Measurements from ENCODE around the gene TIMP2.

The TIMP2 gene

DNA sequence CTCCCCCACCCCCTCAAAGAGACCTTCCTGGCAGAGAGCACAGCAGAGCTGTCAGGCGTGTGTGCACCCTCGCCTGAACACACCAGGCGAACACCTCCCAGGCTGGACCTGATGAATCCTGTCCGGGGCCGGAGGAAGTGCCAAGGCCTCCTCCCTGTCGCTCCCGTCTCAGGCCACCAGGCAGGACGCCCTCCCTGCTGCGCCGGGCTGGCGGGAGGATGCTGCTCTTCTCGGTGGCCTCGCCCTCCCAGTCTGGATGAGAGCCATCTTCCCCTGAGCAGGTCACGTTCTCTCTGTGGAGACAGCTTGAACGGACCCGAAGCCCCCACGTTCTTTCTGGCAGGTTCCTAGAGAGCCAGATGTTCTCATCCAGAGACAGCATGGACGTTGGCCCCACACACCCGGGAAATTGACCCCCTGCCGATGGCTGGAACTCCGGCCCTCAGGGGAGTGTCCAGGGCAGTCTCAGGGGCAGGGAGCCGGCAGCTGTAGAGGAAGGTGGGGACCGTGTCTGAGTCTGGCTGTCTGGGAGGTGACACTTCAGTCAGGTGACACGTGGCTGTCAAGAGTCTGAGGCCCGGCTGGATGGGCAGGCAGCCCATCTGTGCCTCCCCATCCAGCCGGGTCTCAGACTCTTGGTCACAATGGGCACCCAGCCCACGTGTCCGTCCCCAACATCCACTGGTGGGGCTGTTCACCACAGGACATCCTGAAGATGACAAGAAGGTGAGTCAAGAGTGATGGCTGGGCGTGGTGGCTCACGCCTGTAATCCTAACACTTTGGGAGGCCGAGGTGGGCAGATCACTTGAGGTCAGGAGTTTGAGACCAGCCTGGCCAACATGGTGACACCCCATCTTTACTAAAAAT, 5.0 kb upstream of the TIMP2 start:
- H3K27ac ChIP-seq (ENCODE audit: low read depth, low read length) = no peak overlapping the region
- no peak overlapping the region for H3K4me3 ChIP-seq (ENCODE audit: low read length)
- no peaks in the 10 kb centered on the region for H4K20me1 ChIP-seq (ENCODE audit: control insufficient read depth, insufficient read depth, low read depth, low read length)
- no peaks in the 10 kb centered on the region for H3K36me3 ChIP-seq (ENCODE audit: control insufficient read depth, low read length)
- H3K27me3 ChIP-seq (ENCODE audit: control insufficient read depth, low read length) = peaks cover 23% of the 10 kb centered on the region
- H3K79me2 ChIP-seq (ENCODE audit: control insufficient read depth, low read length) = no peaks in the 10 kb centered on the region
- TF ChIP-seq EZH2phosphoT487 (IDR thresholded peaks at IDR 0.05; ENCODE audit: borderline replicate concordance, low read length) = no peak
- TF ChIP-seq, protein P1, sequence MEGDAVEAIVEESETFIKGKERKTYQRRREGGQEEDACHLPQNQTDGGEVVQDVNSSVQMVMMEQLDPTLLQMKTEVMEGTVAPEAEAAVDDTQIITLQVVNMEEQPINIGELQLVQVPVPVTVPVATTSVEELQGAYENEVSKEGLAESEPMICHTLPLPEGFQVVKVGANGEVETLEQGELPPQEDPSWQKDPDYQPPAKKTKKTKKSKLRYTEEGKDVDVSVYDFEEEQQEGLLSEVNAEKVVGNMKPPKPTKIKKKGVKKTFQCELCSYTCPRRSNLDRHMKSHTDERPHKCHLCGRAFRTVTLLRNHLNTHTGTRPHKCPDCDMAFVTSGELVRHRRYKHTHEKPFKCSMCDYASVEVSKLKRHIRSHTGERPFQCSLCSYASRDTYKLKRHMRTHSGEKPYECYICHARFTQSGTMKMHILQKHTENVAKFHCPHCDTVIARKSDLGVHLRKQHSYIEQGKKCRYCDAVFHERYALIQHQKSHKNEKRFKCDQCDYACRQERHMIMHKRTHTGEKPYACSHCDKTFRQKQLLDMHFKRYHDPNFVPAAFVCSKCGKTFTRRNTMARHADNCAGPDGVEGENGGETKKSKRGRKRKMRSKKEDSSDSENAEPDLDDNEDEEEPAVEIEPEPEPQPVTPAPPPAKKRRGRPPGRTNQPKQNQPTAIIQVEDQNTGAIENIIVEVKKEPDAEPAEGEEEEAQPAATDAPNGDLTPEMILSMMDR (IDR thresholded peaks at IDR 0.05; ENCODE audit: low read depth, low read length, poor library complexity, severe bottlenecking) = no peak
- H3K9me3 ChIP-seq (ENCODE audit: control insufficient read depth, insufficient read depth, low read length) = no peaks in the 10 kb centered on the region
- H3K4me2 ChIP-seq (ENCODE audit: low read length) = no peak overlapping the region
- H3F3A ChIP-seq (ENCODE audit: control insufficient read depth, insufficient read depth) = no peaks in the 10 kb centered on the region
- no peaks in the 10 kb centered on the region for H3K4me1 ChIP-seq (ENCODE audit: control insufficient read depth, low read length)
- H3K9me2 ChIP-seq (replicated peaks; ENCODE audit: control insufficient read depth, low read length) = no peaks in the 10 kb centered on the region

- no peaks in the 10 kb centered on the region for H3K79me2 ChIP-seq (ENCODE audit: control insufficient read depth, low read length)
- H3K27me3 ChIP-seq (ENCODE audit: control insufficient read depth, low read length) = peaks cover 16% of the 10 kb centered on the region
- H3K9me2 ChIP-seq (replicated peaks; ENCODE audit: control insufficient read depth, low read length) = no peaks in the 10 kb centered on the region
- H3K4me2 ChIP-seq (ENCODE audit: low read length) = no peak overlapping the region
- no peak for TF ChIP-seq EZH2phosphoT487 (IDR thresholded peaks at IDR 0.05; ENCODE audit: borderline replicate concordance, low read length)
- TF ChIP-seq, protein P1 (IDR thresholded peaks at IDR 0.05; ENCODE audit: low read depth, low read length, poor library complexity, severe bottlenecking) = no peak
- H3K27ac ChIP-seq (ENCODE audit: low read depth, low read length) = no peak overlapping the region
- H3K36me3 ChIP-seq (ENCODE audit: control insufficient read depth, low read length) = no peaks in the 10 kb centered on the region
- H3K9me3 ChIP-seq (ENCODE audit: control insufficient read depth, insufficient read depth, low read length) = no peaks in the 10 kb centered on the region
- no peaks in the 10 kb centered on the region for H3F3A ChIP-seq (ENCODE audit: control insufficient read depth, insufficient read depth)
- H3K4me1 ChIP-seq (ENCODE audit: control insufficient read depth, low read length) = peaks cover 5% of the 10 kb centered on the region; the same call in 1 of the 2 replicates
- no peak overlapping the region for H3K4me3 ChIP-seq (ENCODE audit: low read length)
- H4K20me1 ChIP-seq (ENCODE audit: control insufficient read depth, insufficient read depth, low read depth, low read length) = no peaks in the 10 kb centered on the region
Observed at GRCh38 chr17:78925662-78926555, 722 bp upstream of the TIMP2 start.

DNA sequence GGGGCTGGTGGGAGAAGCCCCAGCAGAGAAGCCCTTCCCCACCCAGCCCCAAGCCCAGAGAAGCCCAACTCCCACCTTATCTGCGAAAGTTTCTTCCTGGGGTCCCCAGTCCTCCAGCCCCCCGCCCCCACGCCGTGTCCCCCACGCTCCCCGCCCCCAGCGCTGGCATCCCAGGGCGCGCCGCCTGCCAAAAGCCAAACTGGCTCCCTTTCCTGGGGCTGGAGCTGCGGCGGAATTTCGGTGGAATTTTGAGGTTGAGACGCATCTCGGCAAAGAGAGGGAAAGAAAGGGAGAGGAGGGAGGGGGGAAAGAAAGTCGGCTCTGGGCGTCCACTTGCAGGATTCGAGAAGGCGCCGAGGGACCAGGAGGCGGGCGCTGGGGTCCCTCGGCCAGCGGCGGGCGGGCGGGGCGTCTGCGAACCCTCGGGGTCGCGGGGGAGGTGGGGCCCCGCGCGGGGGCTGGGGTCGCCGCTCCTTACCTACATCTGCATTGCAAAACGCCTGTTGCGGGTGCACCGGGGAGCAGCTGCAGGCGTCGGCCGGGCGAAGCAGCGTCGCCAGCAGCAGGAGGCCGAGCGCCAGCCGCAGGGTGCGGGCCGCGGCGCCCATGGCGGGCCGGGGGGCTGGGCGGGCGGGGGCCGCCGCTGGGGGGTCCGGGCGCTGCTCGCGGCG, 571 bp downstream of the TIMP2 start:
- Histone ChIP-seq H3K4me3 (ENCODE audit: low read length) (no peak overlapping the region), H3K79me2 (ENCODE audit: control insufficient read depth, low read length) (no peaks in the 10 kb centered on the region), H3K36me3 (ENCODE audit: control insufficient read depth, low read length) (no peaks in the 10 kb centered on the region), H3K27ac (ENCODE audit: low read depth, low read length) (no peak overlapping the region), H3K4me2 (ENCODE audit: low read length) (no peak overlapping the region), H3K9me2 (replicated peaks; ENCODE audit: control insufficient read depth, low read length) (no peaks in the 10 kb centered on the region), H3K4me1 (ENCODE audit: control insufficient read depth, low read length) (peaks cover 5% of the 10 kb centered on the region; the same call in 1 of the 2 replicates), H4K20me1 (ENCODE audit: control insufficient read depth, insufficient read depth, low read depth, low read length) (no peaks in the 10 kb centered on the region), H3K27me3 (ENCODE audit: control insufficient read depth, low read length) (peaks cover 16% of the 10 kb centered on the region), H3F3A (ENCODE audit: control insufficient read depth, insufficient read depth) (no peaks in the 10 kb centered on the region), H3K9me3 (ENCODE audit: control insufficient read depth, insufficient read depth, low read length) (no peaks in the 10 kb centered on the region)
- TF ChIP-seq, protein P1 (IDR thresholded peaks at IDR 0.05; ENCODE audit: low read depth, low read length, poor library complexity, severe bottlenecking) = no peak
- no peak for TF ChIP-seq EZH2phosphoT487 (IDR thresholded peaks at IDR 0.05; ENCODE audit: borderline replicate concordance, low read length)

All from DOHH2 (cell line).